Spinal cord (tissue), 10 donors: ENCODE data around the gene MCRIP2. TPM values are rescaled to one million over a fixed set of nuclear protein-coding genes. Genes with fewer than 3 reads are reported as not detected.

ENCODE experiments used
- DNase-seq, 6 donors: peaks; one replicate each; pipeline versions ENCODE4 v3.0.0 to v3.0.0-alpha.2; 2013 to 2015; ENCODE audit warnings: low spot score in 6 of 6, low read depth in 4 of 6
- H3K27ac ChIP-seq: one replicate; pipeline ENCODE4 v1.5.1; 2013; ENCODE audit warnings: low read depth, low read length, control low read depth
- H3K27me3 ChIP-seq: one replicate; pipeline ENCODE4 v1.6.1; 2013; ENCODE audit warnings: low read length; ENCODE audit not compliant: control insufficient read depth, insufficient read depth
- H3K36me3 ChIP-seq: one replicate; pipeline ENCODE4 v1.6.1; 2013; ENCODE audit warnings: low read length; ENCODE audit not compliant: control insufficient read depth, insufficient read depth
- H3K4me1 ChIP-seq: one replicate; pipeline ENCODE4 v1.6.1; 2013; ENCODE audit warnings: low read length; ENCODE audit not compliant: control insufficient read depth, insufficient read depth
- H3K4me3 ChIP-seq: one replicate; pipeline ENCODE4 v1.5.1; 2013; ENCODE audit warnings: low read depth, low read length, control low read depth
- H3K9me3 ChIP-seq: one replicate; pipeline ENCODE4 v1.6.1; 2013; ENCODE audit warnings: low read length; ENCODE audit not compliant: control insufficient read depth, insufficient read depth
- WGBS: methylation state at CpG from one replicate; pipeline ENCODE4 v1.1.5; 2013; ENCODE audit warnings: missing lambda C conversion rate; ENCODE audit not compliant: insufficient coverage; 5-methylcytosine and 5-hydroxymethylcytosine counted together
- polyA plus RNA-seq, 2 donors: library from polyadenylated mRNA; unstranded; fragments of 120-200 nt; gene quantifications; one replicate each; pipeline ENCODE4 v1.2.1, GENCODE V29; 2013; ENCODE audit not compliant: insufficient read length in 2 of 2
- total RNA-seq, 2 donors: library from RNA; depleted of rRNA in 1 of 2; stranded (reverse); fragments of 120-200 nt in 1 of 2; fragments of >200 nt in 1 of 2; gene quantifications; one replicate each; pipeline versions ENCODE4 v1.2.3 to v1.2.4, GENCODE V29; 2013 to 2014
- donor health status: healthy.

Gene MCRIP2
- total and polyA plus RNA-seq, 4 donors: 9.1 to 38.7 (median 31.4) TPM

DNA sequence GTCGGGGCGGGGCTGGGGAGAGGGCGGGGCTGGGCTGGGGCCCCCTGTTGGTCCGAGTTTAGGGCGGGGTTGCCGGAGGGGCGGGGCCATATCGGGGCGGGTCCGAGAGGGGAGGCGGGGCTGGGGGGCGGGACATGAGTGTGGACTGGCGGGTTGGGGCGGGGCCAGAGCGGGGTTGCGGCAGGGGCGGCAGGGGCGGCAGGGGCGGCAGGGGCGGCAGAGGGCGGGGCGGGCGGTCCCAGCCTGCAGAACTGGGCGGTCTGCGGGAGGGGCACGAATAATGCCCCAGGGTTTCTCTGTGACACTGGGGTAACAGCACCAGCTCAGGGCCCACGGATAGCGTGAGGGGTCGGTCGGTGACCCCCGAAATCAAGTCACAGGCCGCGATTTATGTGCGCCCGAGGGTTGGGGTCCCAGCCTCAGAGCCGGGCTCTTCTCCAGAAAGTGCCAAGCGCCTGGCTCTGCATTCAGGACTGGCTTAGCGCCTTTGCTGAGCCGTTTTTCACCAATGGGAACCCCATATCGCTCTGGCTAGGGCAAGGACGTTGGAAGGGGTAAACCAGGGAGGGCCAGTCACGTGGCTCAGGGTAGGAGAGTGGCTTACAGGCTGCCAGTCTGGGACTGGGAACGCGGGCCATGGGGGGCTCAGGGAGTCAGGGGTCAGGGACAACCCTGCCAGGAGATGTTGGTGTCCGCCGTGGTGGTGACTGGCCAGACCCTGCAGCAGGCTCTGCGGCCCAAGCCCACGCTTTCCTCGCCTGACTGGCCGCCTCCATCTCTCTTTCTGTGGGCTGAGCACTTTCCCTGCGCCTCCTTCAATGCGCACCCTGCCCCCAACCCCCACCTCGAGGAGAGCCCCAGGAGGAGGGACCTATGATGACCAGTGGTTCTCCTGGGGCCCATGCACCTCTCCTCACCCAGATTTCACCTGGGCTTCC, 4.3 kb upstream of the MCRIP2 start:
- Histone ChIP-seq H3K9me3 (no peaks in the 10 kb centered on the region), H3K27me3 (no peaks in the 10 kb centered on the region), H3K4me3 (peak overlapping the region; percentile 95), H3K4me1 (peaks cover 40% of the 10 kb centered on the region), H3K36me3 (peaks cover 35% of the 10 kb centered on the region), H3K27ac (peak overlapping the region; percentile 100)
- 18% methylated on average over 38 of the region's 53 CpGs for WGBS
- peak in 5 of 6 donors; percentile 76 to 96 (median 79) for DNase-seq

GRCh38 chr16:638034-638543, 3.5 kb upstream of the MCRIP2 start:
- H3K36me3 ChIP-seq: peaks cover 28% of the 10 kb centered on the region
- no peak for DNase-seq
- H3K27me3 ChIP-seq: no peaks in the 10 kb centered on the region
- no peak overlapping the region for H3K27ac ChIP-seq
- 70% methylated on average over 12 of the region's 15 CpGs for WGBS
- H3K4me1 ChIP-seq: peaks cover 48% of the 10 kb centered on the region
- no peaks in the 10 kb centered on the region for H3K9me3 ChIP-seq
- H3K4me3 ChIP-seq: no peak overlapping the region

DNA sequence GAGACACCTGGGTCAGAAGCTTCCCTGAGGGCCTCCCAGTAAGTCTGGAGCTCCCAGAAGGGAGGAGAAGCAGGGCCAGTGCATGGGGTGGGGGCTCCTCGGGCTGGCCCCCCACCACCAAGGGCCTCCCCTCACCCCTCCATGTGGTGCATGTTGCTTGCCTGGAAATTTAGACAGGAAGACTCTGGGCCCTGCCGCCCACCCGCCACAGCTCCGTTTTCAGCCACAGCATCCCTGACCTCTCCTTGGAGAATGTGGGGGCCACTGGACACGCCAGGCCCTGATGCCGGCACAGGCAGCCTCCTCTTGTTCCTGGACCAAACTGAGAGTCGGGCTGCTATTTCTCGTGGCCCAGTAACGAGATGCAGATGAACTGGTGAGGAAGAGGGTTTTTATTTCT, 2.8 kb upstream of the MCRIP2 start:
- Histone ChIP-seq H3K9me3 (no peaks in the 10 kb centered on the region), H3K36me3 (peaks cover 22% of the 10 kb centered on the region), H3K4me3 (no peak overlapping the region), H3K27ac (no peak overlapping the region), H3K27me3 (no peaks in the 10 kb centered on the region), H3K4me1 (peaks cover 54% of the 10 kb centered on the region)
- no peak for DNase-seq
- WGBS: 83% methylated on average over 6 of the region's 9 CpGs

- H3K9me3 ChIP-seq: no peaks in the 10 kb centered on the region
- DNase-seq: no peak
- WGBS: 88% methylated on average over 2 of the region's 5 CpGs
- H3K27me3 ChIP-seq: no peaks in the 10 kb centered on the region
- peaks cover 16% of the 10 kb centered on the region for H3K36me3 ChIP-seq
- peak overlapping the region; percentile 66 for H3K4me3 ChIP-seq
- H3K27ac ChIP-seq: no peak overlapping the region
- peaks cover 42% of the 10 kb centered on the region for H3K4me1 ChIP-seq
Observed at GRCh38 chr16:640614-641013, 1.0 kb upstream of the MCRIP2 start.

DNA sequence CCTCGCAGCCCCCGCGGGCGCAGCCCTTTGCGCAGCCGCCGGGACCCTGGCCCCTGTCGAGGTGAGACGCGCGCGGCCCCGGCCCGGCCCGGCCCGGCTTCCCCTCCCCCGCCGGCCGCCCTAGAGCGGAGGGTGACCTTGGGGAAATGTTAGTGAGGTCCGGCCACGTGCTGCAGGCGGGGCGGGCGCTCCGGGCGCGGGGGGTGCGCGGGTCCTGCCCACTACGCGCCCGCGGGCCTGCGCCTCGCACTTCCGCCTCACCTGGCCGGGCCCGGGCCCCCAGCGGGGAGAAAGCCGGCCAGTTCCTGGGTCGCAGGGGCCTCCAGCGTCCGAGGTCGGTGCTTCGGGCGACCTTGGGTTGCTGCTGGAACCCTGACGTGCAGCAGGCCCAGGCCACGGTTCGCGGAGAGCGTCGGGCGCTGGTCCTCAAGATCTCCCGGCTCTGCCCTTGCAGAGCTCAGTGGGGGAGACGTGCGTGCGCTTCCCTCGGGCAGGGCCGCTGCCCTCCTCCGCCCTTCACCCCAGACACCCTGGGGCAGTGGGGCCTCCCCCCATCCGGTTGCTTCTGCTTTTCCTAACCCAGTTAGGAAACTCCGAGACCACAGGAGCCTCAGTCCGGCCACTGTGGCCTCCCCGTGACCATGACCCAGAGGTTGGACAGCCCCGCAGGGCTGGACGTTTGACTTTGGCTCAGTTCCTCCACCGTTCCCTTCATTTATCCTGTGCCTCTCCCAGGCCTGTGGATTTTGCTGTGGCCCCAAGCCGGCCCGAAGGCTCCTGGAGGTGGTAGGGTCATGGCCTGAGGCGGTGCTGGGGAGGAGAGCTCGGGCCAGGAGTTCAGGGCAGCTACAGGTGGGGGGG, 791 bp downstream of the MCRIP2 start:
- H3K9me3 ChIP-seq: no peaks in the 10 kb centered on the region
- H3K27me3 ChIP-seq: no peaks in the 10 kb centered on the region
- no peak overlapping the region for H3K27ac ChIP-seq
- H3K4me1 ChIP-seq: peaks cover 47% of the 10 kb centered on the region
- DNase-seq: peak in 1 of 6 donors; percentile 18
- H3K4me3 ChIP-seq: peak overlapping the region; percentile 42
- peaks cover 34% of the 10 kb centered on the region for H3K36me3 ChIP-seq
- WGBS: 7% methylated on average over 70 of the region's 72 CpGs

GRCh38 chr16:643050-643368, 1.4 kb downstream of the MCRIP2 start:
- Histone ChIP-seq H3K9me3 (no peaks in the 10 kb centered on the region), H3K4me1 (peaks cover 47% of the 10 kb centered on the region), H3K27ac (no peak overlapping the region), H3K27me3 (no peaks in the 10 kb centered on the region), H3K4me3 (peak overlapping the region; percentile 42), H3K36me3 (peaks cover 39% of the 10 kb centered on the region)
- no peak for DNase-seq
- WGBS: 94% methylated on average over 8 of the region's 13 CpGs

DNA sequence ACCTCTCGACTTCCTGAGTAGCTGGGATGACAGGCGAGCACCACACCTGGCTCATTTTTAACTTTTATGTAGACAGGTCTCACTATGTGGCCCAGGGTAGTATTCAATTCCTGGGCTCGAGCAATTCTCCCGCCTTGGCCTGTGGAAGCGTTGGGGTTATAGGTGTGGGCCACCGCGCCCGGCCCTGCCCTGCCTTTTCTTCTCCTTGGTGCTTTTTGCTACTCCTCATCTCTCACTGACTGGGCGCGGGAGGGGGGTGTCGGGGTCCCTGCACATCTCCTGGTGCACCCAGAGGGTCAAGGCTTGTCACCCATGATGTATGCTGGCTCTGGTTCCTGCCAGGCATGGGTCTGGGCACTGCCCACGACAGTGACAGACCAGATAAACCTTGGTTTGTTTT, 2.9 kb downstream of the MCRIP2 start:
- Histone ChIP-seq H3K4me3 (no peak overlapping the region), H3K36me3 (peaks cover 43% of the 10 kb centered on the region), H3K27ac (no peak overlapping the region), H3K27me3 (no peaks in the 10 kb centered on the region), H3K4me1 (peaks cover 53% of the 10 kb centered on the region), H3K9me3 (no peaks in the 10 kb centered on the region)
- 94% methylated on average over 12 of the region's 12 CpGs for WGBS
- DNase-seq: no peak

- DNase-seq: no peak
- Histone ChIP-seq H3K27ac (no peak overlapping the region), H3K4me1 (peaks cover 56% of the 10 kb centered on the region), H3K27me3 (no peaks in the 10 kb centered on the region), H3K9me3 (no peaks in the 10 kb centered on the region), H3K4me3 (no peak overlapping the region), H3K36me3 (peaks cover 55% of the 10 kb centered on the region)
- 79% methylated on average over 30 of the region's 32 CpGs for WGBS
Observed at GRCh38 chr16:645852-646678, 4.4 kb downstream of the MCRIP2 start.

DNA sequence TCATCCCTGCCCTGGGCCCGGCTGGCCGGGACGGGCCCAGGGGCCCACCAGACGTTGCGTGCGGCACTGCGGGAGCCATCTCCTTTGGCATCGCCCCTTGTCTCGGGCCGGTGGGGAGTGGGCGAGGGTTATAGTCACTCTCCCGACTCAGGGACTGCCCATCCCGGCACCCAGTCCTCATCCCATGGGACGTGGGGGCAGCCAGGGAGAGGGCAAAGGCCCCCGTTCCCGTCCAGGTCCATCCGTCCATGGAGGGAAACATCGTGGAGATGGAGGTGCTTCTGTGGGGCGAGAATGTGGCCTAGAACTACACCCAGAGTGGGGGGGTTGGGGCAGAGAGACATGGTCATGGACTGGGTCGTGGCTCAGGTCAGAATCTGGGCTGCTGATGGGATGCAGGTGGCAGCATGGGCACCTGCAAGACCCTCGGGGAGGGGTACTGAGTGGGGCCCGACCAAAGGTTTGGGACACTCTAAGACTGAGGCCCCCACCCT, 5.1 kb downstream of the MCRIP2 start:
- no peak overlapping the region for H3K4me3 ChIP-seq
- H3K27me3 ChIP-seq: no peaks in the 10 kb centered on the region
- no peak overlapping the region for H3K27ac ChIP-seq
- DNase-seq: no peak
- WGBS: 91% methylated on average over 21 of the region's 22 CpGs
- peaks cover 62% of the 10 kb centered on the region for H3K36me3 ChIP-seq
- H3K4me1 ChIP-seq: peaks cover 51% of the 10 kb centered on the region
- H3K9me3 ChIP-seq: no peaks in the 10 kb centered on the region
